ENCODE measurements around the gene MNS1.
"Not testable (repeated sequence)": the region's sequence is repeated elsewhere in the genome, so short reads cannot be mapped to it uniquely, and the experiment has no call there.

The MNS1 gene, protein sequence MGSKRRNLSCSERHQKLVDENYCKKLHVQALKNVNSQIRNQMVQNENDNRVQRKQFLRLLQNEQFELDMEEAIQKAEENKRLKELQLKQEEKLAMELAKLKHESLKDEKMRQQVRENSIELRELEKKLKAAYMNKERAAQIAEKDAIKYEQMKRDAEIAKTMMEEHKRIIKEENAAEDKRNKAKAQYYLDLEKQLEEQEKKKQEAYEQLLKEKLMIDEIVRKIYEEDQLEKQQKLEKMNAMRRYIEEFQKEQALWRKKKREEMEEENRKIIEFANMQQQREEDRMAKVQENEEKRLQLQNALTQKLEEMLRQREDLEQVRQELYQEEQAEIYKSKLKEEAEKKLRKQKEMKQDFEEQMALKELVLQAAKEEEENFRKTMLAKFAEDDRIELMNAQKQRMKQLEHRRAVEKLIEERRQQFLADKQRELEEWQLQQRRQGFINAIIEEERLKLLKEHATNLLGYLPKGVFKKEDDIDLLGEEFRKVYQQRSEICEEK
- 0 to 0.12 (median 0) reads per million in 9 experiments for total RNA-seq

DNA sequence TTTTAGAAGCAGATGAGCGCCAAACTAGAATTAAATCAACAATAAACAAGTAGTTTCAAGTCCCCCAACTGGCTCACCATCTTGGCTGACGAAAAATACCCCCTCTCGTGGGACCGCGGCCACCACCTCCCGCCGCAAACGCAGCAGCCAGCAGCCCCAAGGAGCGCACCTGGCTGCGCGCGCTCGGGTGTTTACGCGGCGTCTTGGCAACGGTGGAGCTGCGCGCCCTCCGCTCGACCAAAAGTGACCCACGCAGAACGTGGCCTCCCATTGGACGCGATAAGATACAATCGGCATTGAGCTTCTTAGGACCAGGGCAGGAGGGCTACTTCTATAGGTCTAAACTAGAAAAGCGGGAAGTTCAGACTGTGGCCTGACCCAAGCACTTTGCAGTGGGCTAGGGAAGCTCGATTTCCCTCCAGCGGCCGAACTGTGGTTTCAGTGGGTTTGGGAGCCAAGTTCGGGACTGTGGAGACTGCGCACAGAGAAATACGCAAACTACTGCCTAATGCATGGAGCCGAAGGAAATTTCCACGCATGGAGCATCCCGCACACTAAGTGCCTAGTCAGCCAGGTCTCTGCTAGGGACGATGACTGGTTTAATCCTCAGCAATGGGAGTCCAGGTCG is at the start of gene MNS1:
Gene MNS1, minus strand, starts transcription at position 245 of the 628 bp plus-strand sequence. Its CDS starts 165 bp downstream, at position 80.
- H3K9me3 Mint-ChIP-seq: no peaks in the 10 kb centered on the region
- peak within 1 kb of the TSS in 1 of 2 donors; percentile 38 for H3K27ac Mint-ChIP-seq
- peaks cover 8% of the 10 kb centered on the region for H3K36me3 Mint-ChIP-seq (ENCODE audit: insufficient read depth)
- DNase-seq: peak; percentile 11 to 32 (median 32)
- H3K4me1 Mint-ChIP-seq (ENCODE audit: low read depth in 2 of 2): peaks cover 12 to 18% of the 10 kb centered on the region in 2 donors
- peaks cover 23 to 41% of the 10 kb centered on the region in 2 donors for H3K27me3 Mint-ChIP-seq
- ATAC-seq (replicated peaks): peak; percentile 92
- peak within 1 kb of the TSS; percentile 57 to 81 for H3K4me3 Mint-ChIP-seq

DNA sequence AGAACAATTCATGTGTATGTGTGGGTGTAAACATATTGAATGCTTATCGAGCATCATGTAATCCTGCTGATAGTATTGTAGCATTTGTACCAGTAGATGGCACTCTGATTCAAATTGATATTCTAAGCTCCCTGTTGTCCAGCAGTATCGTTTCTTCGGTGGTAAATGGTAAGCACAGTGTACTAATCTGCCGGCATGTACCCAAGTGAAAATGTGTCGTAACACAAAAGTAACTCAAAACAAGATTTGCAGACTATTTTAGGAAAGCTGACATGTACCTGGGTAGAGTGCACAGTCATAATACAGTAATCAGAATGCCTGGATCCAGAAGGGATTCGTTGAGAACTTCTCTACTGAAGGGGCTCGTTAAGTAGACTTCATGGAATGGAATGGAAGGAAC is 31.7 kb upstream of the MNS1 start:
- Mint-ChIP-seq H3K27me3 (peaks cover 32 to 38% of the 10 kb centered on the region in 2 donors), H3K27ac (no peak overlapping the region)
- ATAC-seq (replicated peaks): peak; percentile 63

DNA sequence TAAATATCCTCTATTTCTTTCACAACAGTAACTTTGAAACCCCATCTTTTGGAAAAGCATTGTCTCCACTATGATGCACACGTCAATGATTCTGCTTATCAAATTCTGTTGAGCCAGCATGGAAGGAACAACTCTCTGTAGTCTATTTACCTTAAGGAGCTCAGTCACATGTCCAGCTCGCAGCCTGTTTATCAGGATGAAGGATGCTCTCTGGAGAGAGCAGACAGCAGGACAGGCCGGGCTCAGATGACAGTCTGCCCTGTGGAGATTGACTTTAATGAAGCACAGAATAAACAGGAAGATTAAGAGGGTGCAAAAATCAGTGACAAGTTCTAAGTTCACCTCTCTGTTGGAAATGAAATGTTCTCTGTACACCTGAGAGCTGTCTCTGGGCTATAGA is 30.6 kb upstream of the MNS1 start:
- no peak overlapping the region for H3K27ac Mint-ChIP-seq
- H3K9me3 Mint-ChIP-seq: no peaks in the 10 kb centered on the region
- H3K4me3 Mint-ChIP-seq: no peak overlapping the region
- H3K36me3 Mint-ChIP-seq (ENCODE audit: insufficient read depth): no peaks in the 10 kb centered on the region
- ATAC-seq (replicated peaks) (no peak), DNase-seq (no peak)
- peaks cover 0 to 4% of the 10 kb centered on the region in 2 donors for H3K4me1 Mint-ChIP-seq (ENCODE audit: low read depth in 2 of 2)
- H3K27me3 Mint-ChIP-seq: peaks cover 22 to 27% of the 10 kb centered on the region in 2 donors

More for the DNA sequence above, 31.7 kb upstream of the MNS1 start:
- Mint-ChIP-seq H3K9me3 (no peaks in the 10 kb centered on the region), H3K4me1 (ENCODE audit: low read depth in 2 of 2) (peaks cover 0 to 4% of the 10 kb centered on the region in 2 donors), H3K4me3 (no peak overlapping the region), H3K36me3 (ENCODE audit: insufficient read depth) (no peaks in the 10 kb centered on the region)
- peak in 2 of 3 experiments; percentile 2 to 6 for DNase-seq

DNA sequence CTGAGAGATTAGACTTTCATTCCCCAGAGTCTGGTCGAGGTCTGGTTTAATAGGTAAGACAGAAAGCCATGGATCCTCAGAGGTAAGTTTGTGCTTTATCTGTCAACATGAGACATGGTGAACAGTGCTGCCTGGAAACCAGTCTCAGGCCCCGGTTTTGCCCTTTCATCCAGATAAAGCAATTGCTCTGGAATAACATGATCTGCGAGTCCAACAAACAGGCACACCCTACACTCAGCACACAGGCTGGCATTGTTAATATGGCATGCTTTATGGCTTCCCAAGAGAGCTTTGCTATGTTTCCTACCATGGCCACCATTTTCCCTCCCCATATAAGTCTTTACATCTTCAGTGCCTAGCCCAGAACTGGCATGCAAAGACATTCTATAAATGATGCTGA is 30.1 kb upstream of the MNS1 start:
- no peaks in the 10 kb centered on the region for H3K36me3 Mint-ChIP-seq (ENCODE audit: insufficient read depth)
- H3K9me3 Mint-ChIP-seq: no peaks in the 10 kb centered on the region

DNA sequence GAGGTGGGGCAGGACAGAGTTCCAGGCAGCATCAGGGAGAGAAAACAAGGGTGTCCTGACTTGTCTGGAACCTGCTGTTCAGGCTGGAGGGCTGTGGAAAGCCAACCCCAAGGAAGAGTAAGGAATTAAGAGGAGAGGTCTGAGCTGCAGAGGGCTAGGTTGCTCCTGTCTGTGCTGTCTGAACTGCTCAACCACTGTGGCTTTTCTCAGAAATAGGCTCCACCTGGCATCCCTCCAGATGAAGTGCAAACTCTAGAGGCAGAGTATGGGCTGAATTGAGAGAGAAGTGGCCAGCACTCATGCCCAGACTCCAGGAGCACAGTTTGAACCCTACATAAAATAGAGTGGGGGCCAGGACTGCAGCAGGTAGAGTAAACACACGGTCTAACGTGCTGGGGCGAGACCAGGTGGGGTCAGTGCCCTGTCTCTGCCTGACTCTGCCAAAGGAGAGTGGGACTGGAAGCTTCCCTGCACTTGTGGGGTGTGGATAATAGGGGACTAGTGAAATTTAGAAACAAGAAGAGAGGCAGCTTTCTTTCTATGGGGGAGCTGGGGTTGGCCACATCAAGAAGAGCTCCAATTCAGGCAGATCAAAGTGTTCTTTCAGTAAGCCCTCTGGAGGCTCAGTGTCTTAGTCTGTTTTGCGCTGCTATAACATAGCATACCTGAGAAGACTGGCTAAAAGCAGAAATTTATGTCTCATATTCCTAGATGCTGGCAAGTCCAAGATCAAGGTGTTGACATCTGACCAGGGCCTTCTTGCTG is 28.0 kb upstream of the MNS1 start:
- Mint-ChIP-seq H3K4me1 (ENCODE audit: low read depth in 2 of 2) (peaks cover 0 to 4% of the 10 kb centered on the region in 2 donors), H3K36me3 (ENCODE audit: insufficient read depth) (no peaks in the 10 kb centered on the region), H3K4me3 (no peak overlapping the region), H3K27ac (no peak overlapping the region), H3K27me3 (peaks cover 6 to 14% of the 10 kb centered on the region in 2 donors), H3K9me3 (no peaks in the 10 kb centered on the region)
- no peak for ATAC-seq (replicated peaks)
- DNase-seq: no peak

More for the DNA sequence above, 30.1 kb upstream of the MNS1 start:
- Mint-ChIP-seq H3K27me3 (peaks cover 17 to 22% of the 10 kb centered on the region in 2 donors), H3K4me1 (ENCODE audit: low read depth in 2 of 2) (peaks cover 0 to 4% of the 10 kb centered on the region in 2 donors), H3K4me3 (no peak overlapping the region), H3K27ac (no peak overlapping the region)
- ATAC-seq (replicated peaks) (no peak), DNase-seq (no peak)

DNA sequence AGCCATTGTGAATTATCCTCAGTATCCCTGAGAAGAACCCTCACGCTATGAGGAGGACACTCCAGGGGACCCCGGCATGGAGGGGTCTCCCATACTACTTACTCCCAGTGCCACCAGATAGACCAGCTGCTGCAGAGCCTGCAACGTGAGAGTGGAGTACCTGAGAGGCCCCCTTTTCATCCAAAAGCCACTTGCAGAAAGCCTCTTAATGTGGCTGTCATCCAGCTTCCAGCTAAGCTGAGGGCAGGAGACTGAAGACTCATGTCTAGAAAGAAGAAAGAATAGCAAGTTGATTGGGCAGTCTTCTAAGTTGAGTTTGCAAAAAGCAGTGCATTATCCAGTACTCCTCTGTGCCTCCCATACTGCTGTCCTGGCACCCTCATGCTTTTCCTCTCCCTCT is 27.3 kb upstream of the MNS1 start:
- Mint-ChIP-seq H3K27me3 (peaks cover 6 to 20% of the 10 kb centered on the region in 2 donors), H3K4me1 (ENCODE audit: low read depth in 2 of 2) (peaks cover 0 to 4% of the 10 kb centered on the region in 2 donors), H3K27ac (no peak overlapping the region), H3K36me3 (ENCODE audit: insufficient read depth) (no peaks in the 10 kb centered on the region), H3K4me3 (no peak overlapping the region), H3K9me3 (no peaks in the 10 kb centered on the region)
- DNase-seq (no peak), ATAC-seq (replicated peaks) (no peak)

DNA sequence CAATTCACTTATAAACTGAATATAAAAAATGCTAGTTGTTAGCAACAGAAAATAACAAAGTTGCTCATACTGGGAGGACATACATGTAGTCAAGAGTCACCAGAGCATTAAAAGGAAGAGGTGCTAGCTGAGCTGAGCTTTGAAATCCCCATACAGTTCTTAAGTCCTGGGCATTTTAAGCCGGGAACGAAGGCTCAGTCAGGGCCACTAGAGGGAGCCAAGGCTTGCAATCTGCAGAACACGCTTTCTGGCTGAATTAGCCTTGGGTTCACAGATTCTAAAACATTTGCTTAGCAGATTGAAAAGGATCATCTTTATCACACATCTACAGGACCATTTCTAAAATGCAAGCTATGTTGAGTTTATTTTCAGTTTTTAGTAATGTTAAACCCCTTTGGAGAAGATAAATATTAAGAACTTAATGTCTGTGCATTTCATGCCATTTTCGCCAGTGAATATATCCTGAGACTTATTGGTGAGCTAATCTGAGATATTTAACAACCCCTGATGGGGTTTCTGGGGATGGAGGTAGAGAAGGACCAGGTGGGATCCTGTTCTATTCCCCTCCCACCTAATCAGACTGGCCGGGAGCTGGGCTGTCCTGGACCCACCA is 26.3 kb upstream of the MNS1 start:
- peak; percentile 21 to 43 (median 32) for DNase-seq
- Mint-ChIP-seq H3K4me1 (ENCODE audit: low read depth in 2 of 2) (no peaks in the 10 kb centered on the region), H3K27ac (no peak overlapping the region), H3K4me3 (no peak overlapping the region), H3K27me3 (peaks cover 0 to 12% of the 10 kb centered on the region in 2 donors), H3K36me3 (ENCODE audit: insufficient read depth) (no peaks in the 10 kb centered on the region), H3K9me3 (no peaks in the 10 kb centered on the region)
- peak; percentile 50 for ATAC-seq (replicated peaks)

DNA sequence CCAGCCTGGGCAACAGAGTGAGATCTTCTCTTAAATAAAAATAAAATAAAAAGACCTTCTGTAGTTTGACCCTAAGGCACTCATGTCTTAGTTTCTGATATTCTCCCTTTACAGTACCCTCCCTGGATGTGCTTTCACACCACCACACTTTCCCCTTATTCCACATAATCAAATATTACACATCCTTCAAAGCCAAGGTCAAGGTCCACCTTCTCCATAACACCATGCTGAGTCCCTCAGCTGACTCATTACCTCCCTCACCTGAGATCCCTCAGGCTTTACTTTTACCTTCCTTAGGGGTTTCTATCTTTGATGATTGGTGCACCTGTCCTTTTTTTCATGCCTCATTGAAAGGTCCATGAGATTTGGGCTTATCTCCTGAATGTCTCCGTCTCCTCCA is 25.5 kb upstream of the MNS1 start:
- Mint-ChIP-seq H3K27me3 (peaks cover 0 to 12% of the 10 kb centered on the region in 2 donors), H3K9me3 (no peaks in the 10 kb centered on the region), H3K27ac (no peak overlapping the region), H3K4me1 (ENCODE audit: low read depth in 2 of 2) (no peaks in the 10 kb centered on the region), H3K36me3 (ENCODE audit: insufficient read depth) (no peaks in the 10 kb centered on the region), H3K4me3 (no peak overlapping the region)
- DNase-seq (no peak), ATAC-seq (replicated peaks) (no peak)

DNA sequence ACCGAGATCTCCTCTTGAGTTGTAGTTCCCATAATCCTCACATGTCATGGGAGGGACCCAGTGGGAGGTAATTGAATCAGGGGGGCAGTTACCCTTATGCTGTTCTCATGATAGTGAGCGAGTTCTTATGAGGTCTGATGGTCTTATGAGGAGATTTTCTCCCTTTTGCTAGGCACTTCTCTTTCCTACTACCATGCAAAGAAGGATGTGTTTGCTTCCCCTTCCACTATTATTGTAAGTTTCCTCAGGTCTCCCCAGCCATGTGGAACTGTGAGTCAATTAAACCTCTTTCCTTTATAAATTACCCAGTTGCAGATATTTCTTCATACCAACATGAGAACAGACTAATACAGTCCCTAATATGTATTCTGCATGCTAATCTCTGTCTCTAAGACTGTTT is 21.3 kb upstream of the MNS1 start:
- H3K9me3 Mint-ChIP-seq; H3K27ac Mint-ChIP-seq; ATAC-seq (replicated peaks); H3K4me1 Mint-ChIP-seq (ENCODE audit: low read depth in 2 of 2); H3K4me3 Mint-ChIP-seq; H3K36me3 Mint-ChIP-seq (ENCODE audit: insufficient read depth); DNase-seq: not testable (repeated sequence)
- H3K27me3 Mint-ChIP-seq: peaks cover 0 to 12% of the 10 kb centered on the region in 2 donors

DNA sequence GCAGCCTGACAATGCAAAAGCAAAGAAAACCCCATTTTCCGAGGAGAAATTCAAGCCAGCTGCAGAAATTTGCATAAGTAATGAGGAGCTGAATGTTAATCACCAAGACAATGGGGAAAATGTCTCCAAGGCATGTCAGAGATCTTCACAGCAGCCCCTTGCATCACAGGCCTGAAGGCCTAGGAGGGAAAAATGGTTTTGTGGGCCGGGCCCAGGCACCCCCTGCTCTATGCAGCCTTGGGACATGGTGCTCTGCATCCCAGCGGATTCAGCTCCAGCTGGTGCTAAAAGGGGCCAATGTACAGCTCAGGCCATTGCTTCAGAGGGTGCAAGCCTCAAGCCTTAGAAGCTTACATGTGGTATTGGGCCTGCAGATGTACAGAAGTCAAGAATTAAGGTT is 20.5 kb upstream of the MNS1 start:
- not testable (repeated sequence) for H3K4me3 Mint-ChIP-seq; H3K9me3 Mint-ChIP-seq; ATAC-seq (replicated peaks); H3K36me3 Mint-ChIP-seq (ENCODE audit: insufficient read depth); DNase-seq; H3K27ac Mint-ChIP-seq; H3K4me1 Mint-ChIP-seq (ENCODE audit: low read depth in 2 of 2)
- H3K27me3 Mint-ChIP-seq: peaks cover 0 to 12% of the 10 kb centered on the region in 2 donors

DNA sequence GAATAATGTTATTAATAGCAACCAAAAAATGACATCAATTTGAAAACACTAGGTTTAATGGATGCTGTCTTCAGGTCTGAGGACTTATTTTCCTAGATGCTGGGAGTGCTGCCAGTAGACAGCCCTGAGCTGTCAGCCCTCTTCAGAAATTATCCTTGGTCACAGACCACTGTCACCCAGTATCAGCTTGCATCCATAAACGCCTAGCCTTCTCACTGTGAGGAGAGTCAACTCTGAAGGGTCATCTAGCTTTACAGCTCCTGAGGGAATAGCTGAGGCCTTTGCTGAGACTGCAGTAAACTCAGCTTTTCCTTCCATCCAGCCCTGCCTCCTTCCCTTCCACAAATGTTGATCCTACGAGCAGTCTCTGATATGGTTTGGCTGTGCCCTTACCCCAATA is 19.4 kb upstream of the MNS1 start:
- Mint-ChIP-seq H3K27ac (no peak overlapping the region), H3K9me3 (no peaks in the 10 kb centered on the region), H3K36me3 (ENCODE audit: insufficient read depth) (no peaks in the 10 kb centered on the region), H3K4me1 (ENCODE audit: low read depth in 2 of 2) (no peaks in the 10 kb centered on the region), H3K4me3 (no peak overlapping the region), H3K27me3 (peaks cover 4 to 17% of the 10 kb centered on the region in 2 donors)
- no peak for DNase-seq
- ATAC-seq (replicated peaks): no peak

DNA sequence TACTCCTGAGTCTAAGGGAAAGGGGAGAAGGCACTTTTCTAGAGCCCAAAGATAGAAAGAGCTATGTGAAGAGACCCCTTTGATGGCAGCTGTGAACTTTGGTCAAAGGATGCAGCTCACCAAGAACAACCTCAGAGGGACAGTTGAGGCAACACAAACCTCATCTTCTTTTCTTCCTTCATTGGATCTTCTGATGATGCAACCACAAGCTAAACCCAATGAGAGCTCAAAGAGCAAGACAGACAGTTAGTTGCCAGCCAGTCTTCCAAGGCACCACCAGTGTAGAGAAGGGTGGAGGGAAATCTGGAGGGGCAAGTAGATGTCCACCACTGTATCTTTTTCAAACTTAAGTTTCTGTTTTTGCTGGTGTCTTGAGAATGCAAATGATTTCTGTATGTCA is 10.4 kb upstream of the MNS1 start:
- peaks cover 9 to 15% of the 10 kb centered on the region in 2 donors for H3K27me3 Mint-ChIP-seq
- DNase-seq: no peak
- no peaks in the 10 kb centered on the region for H3K36me3 Mint-ChIP-seq (ENCODE audit: insufficient read depth)
- ATAC-seq (replicated peaks): no peak
- H3K9me3 Mint-ChIP-seq: no peaks in the 10 kb centered on the region
- no peaks in the 10 kb centered on the region for H3K4me1 Mint-ChIP-seq (ENCODE audit: low read depth in 2 of 2)
- H3K27ac Mint-ChIP-seq: no peak overlapping the region
- no peak overlapping the region for H3K4me3 Mint-ChIP-seq

DNA sequence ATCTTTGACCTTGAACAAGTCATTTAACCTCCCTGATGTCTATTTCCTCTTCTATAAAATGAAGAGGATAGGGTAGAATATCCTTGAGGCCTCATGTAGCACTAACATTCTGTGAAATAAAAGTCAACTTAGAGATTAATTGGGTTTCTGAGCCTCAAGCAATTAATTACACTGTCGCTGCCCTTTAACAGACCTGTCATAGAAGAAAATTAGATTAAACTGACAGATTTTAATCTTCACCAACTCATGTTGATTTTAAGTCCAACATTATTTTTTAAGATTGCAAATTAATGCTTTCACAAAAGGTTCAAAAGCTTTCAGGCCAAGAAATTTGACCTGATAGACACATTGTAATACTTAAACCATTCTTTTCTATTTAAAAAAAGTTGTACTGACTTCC is 8.1 kb upstream of the MNS1 start:
- ATAC-seq (replicated peaks): no peak
- Mint-ChIP-seq H3K27me3 (peaks cover 0 to 9% of the 10 kb centered on the region in 2 donors), H3K36me3 (ENCODE audit: insufficient read depth) (no peaks in the 10 kb centered on the region), H3K4me3 (no peak overlapping the region), H3K27ac (no peak overlapping the region), H3K4me1 (ENCODE audit: low read depth in 2 of 2) (peaks cover 4 to 9% of the 10 kb centered on the region in 2 donors), H3K9me3 (no peaks in the 10 kb centered on the region)
- no peak for DNase-seq
